GM23338 (cell line): ENCODE data around the gene CCDC179. TPM values are rescaled to one million over a fixed set of nuclear protein-coding genes. Genes with fewer than 3 reads are reported as not detected.

Source experiments
- ATAC-seq: fragments of 200-7000 bp; cut with Tn5 transposase; 3 replicates; pipeline ENCODE4 v1.9.1; 2020
- DNase-seq: peaks from one replicate; pipeline ENCODE4 v3.0.0-alpha.2; 2015; ENCODE audit warnings: low spot score
- H2AFZ ChIP-seq: fragments of 200-600 bp; sonication (generic); 2 replicates; pipeline ENCODE4 v1.8.0; 2016; ENCODE audit warnings: antibody characterized with exemption, mild to moderate bottlenecking, moderate library complexity
- H3F3A ChIP-seq: fragments of 200-600 bp; sonication (generic); replicated peaks from 2 replicates; pipeline ENCODE4 v1.8.0; 2017; ENCODE audit warnings: antibody characterized with exemption, mixed run types, low read depth
- H3K27ac ChIP-seq: fragments of 200-600 bp; sonication (generic); 2 replicates; pipeline ENCODE4 v1.6.1; 2016; ENCODE audit warnings: low read depth
- H3K27me3 ChIP-seq: fragments of 200-600 bp; sonication (generic); 2 replicates; pipeline ENCODE4 v1.8.0; 2016; ENCODE audit warnings: mild to moderate bottlenecking, mixed run types, moderate library complexity; ENCODE audit not compliant: insufficient read depth
- H3K36me3 ChIP-seq: fragments of 200-600 bp; sonication (generic); 2 replicates; pipeline ENCODE4 v1.8.0; 2016; ENCODE audit warnings: mild to moderate bottlenecking; ENCODE audit not compliant: insufficient read depth
- H3K4me1 ChIP-seq: fragments of 200-600 bp; sonication (generic); 2 replicates; pipeline ENCODE4 v1.8.0; 2016; ENCODE audit warnings: mild to moderate bottlenecking, moderate library complexity; ENCODE audit not compliant: insufficient read depth
- H3K4me2 ChIP-seq: fragments of 200-600 bp; sonication (generic); 2 replicates; pipeline ENCODE4 v1.7.1; 2017; ENCODE audit warnings: mixed run types
- H3K4me3 ChIP-seq: fragments of 200-600 bp; sonication (generic); 2 replicates; pipeline ENCODE4 v1.6.1; 2016; ENCODE audit warnings: mixed run types
- H3K79me2 ChIP-seq: fragments of 200-600 bp; sonication (generic); replicated peaks from 2 replicates; pipeline ENCODE4 v1.8.0; 2017; ENCODE audit warnings: mild to moderate bottlenecking; ENCODE audit not compliant: insufficient read depth
- H3K9me2 ChIP-seq: fragments of 200-600 bp; sonication (generic); 2 replicates; pipeline ENCODE4 v1.8.0; 2017; ENCODE audit not compliant: insufficient read depth
- H4K20me1 ChIP-seq: fragments of 200-600 bp; sonication (generic); replicated peaks from 2 replicates; pipeline ENCODE4 v1.8.0; 2017; ENCODE audit warnings: mild to moderate bottlenecking; ENCODE audit not compliant: insufficient read depth
- H3K27ac Mint-ChIP-seq: 2 replicates; pipeline ENCODE4 v1.8.0; 2020; ENCODE audit warnings: inconsistent platforms, mild to moderate bottlenecking, moderate library complexity, mixed read lengths
- H3K27me3 Mint-ChIP-seq: 3 replicates; pipeline ENCODE4 v1.8.0; 2022; ENCODE audit warnings: low read depth, mild to moderate bottlenecking, moderate library complexity, mixed read lengths, inconsistent platforms; ENCODE audit not compliant: insufficient read depth, poor library complexity
- H3K36me3 Mint-ChIP-seq: 3 replicates; pipeline ENCODE4 v1.8.0; 2021; ENCODE audit warnings: low read depth, mild to moderate bottlenecking, inconsistent platforms, moderate library complexity, mixed read lengths
- H3K4me1 Mint-ChIP-seq: 3 replicates; pipeline ENCODE4 v1.8.0; 2020; ENCODE audit warnings: mild to moderate bottlenecking, inconsistent platforms, mixed read lengths
- H3K4me3 Mint-ChIP-seq: 3 replicates; pipeline ENCODE4 v1.8.0; 2021; ENCODE audit warnings: moderate library complexity, mild to moderate bottlenecking, inconsistent platforms, mixed read lengths
- H3K9me3 Mint-ChIP-seq: 3 replicates; pipeline ENCODE4 v1.8.0; 2020; ENCODE audit warnings: moderate library complexity, mild to moderate bottlenecking, inconsistent platforms, mixed read lengths
- CREB1 ChIP-seq: fragments of 250-450 bp; sonication (Bioruptor Pico); IDR thresholded peaks from 2 replicates; pipeline ENCODE4 v1.5.0; 2020; ENCODE audit warnings: low read depth, mild to moderate bottlenecking, moderate library complexity
- CTCF ChIP-seq, 2 experiments: fragments of 200-600 bp in 1 of 2; sonication (generic) in 1 of 2; conservative IDR thresholded peaks; 2 replicates each; pipeline versions ENCODE4 v1.5.1 to v1.6.1; 2016 to 2017; ENCODE audit warnings: antibody characterized with exemption in 2 of 2, low read depth in 2 of 2, mild to moderate bottlenecking in 2 of 2, moderate library complexity in 1 of 2
- ETS1 ChIP-seq: IDR thresholded peaks from 2 replicates; pipeline ENCODE4 v1.6.1; 2016; ENCODE audit warnings: antibody characterized with exemption
- EZH2 ChIP-seq: fragments of 200-600 bp; sonication (generic); IDR thresholded peaks from one replicate; pipeline ENCODE4 v1.8.0; 2017; ENCODE audit warnings: antibody characterized with exemption, mild to moderate bottlenecking, low read depth; ENCODE audit not compliant: unreplicated experiment
- JUNB ChIP-seq: IDR thresholded peaks from one replicate; pipeline ENCODE4 v1.6.1; 2016; ENCODE audit warnings: antibody characterized with exemption; ENCODE audit not compliant: unreplicated experiment
- NANOG ChIP-seq: IDR thresholded peaks from 2 replicates; pipeline ENCODE4 v1.6.1; 2016; ENCODE audit warnings: antibody characterized with exemption, borderline replicate concordance
- POLR2AphosphoS5 ChIP-seq: IDR thresholded peaks from 2 replicates; pipeline ENCODE4 v1.6.1; 2016; ENCODE audit warnings: antibody characterized with exemption, low read depth
- REST ChIP-seq: IDR thresholded peaks from one replicate; pipeline ENCODE4 v1.6.1; 2018; ENCODE audit warnings: antibody characterized with exemption; ENCODE audit not compliant: unreplicated experiment
- ZNF331 ChIP-seq: fragments of 250-450 bp; sonication (Bioruptor Pico); IDR thresholded peaks from 2 replicates; pipeline ENCODE4 v1.5.0; 2020; ENCODE audit warnings: low read depth, mild to moderate bottlenecking, moderate library complexity
- polyA plus RNA-seq: library from polyadenylated mRNA; unstranded; fragments of >200 nt; fragmentation: Nextera tagmentation; extraction: Ambion mirVana; gene quantifications from 2 replicates; pipeline ENCODE4 v1.2.1, GENCODE V29; 2016
- total RNA-seq: library from RNA; depleted of rRNA; stranded (reverse); fragments of >200 nt; shearing (Covaris generic); gene quantifications from 2 replicates; pipeline ENCODE4 v1.2.3, GENCODE V29; 2014

CCDC179 gene
- total and polyA plus RNA-seq, 2 experiments from 2014 or later, result not detected

GRCh38 chr11:22800482-22800881 is 59.8 kb downstream of the CCDC179 start:
- H3K4me1 Mint-ChIP-seq, result no peaks in the 10 kb centered on the region
- Histone ChIP-seq H3K4me3 (no peak overlapping the region), H3K4me2 (no peak overlapping the region), H3F3A (no peaks in the 10 kb centered on the region), H3K36me3 (no peaks in the 10 kb centered on the region), H3K79me2 (no peaks in the 10 kb centered on the region), H3K4me1 (no peaks in the 10 kb centered on the region), H3K27me3 (no peaks in the 10 kb centered on the region), H3K27ac (no peak overlapping the region), H4K20me1 (no peaks in the 10 kb centered on the region), H2AFZ (no peak overlapping the region), H3K9me2 (0 out of 2 replicates have a peak, but pooled peaks cover 4% of the 10 kb centered on the region)
- TF ChIP-seq CREB1 (CRISPR knock-in tag), result no peak
- no peak for TF ChIP-seq JUNB
- TF ChIP-seq ETS1, result no peak
- TF ChIP-seq ZNF331 (CRISPR knock-in tag), result no peak
- no peak for TF ChIP-seq EZH2
- TF ChIP-seq CTCF (conservative IDR thresholded peaks at IDR 0.05; ENCODE audit: low read depth in 2 of 2), result no peak
- TF ChIP-seq POLR2AphosphoS5, result no peak
- TF ChIP-seq NANOG, result no peak
- DNase-seq (no peak), ATAC-seq (no peak)
- H3K9me3 Mint-ChIP-seq, result no peaks in the 10 kb centered on the region
- H3K27me3 Mint-ChIP-seq, result no peaks in the 10 kb centered on the region
- no peak overlapping the region for H3K4me3 Mint-ChIP-seq
- no peaks in the 10 kb centered on the region for H3K36me3 Mint-ChIP-seq
- H3K27ac Mint-ChIP-seq, result no peak overlapping the region

GRCh38 chr11:22798901-22799300 is 61.4 kb downstream of the CCDC179 start:
- no peak for DNase-seq
- peaks cover 4% of the 10 kb centered on the region; the same call in 2 of the 3 replicates for H3K4me1 Mint-ChIP-seq
- Histone ChIP-seq H3K36me3 (no peaks in the 10 kb centered on the region), H2AFZ (no peak overlapping the region), H3K27me3 (no peaks in the 10 kb centered on the region), H4K20me1 (no peaks in the 10 kb centered on the region), H3F3A (no peaks in the 10 kb centered on the region), H3K79me2 (no peaks in the 10 kb centered on the region), H3K4me1 (no peaks in the 10 kb centered on the region), H3K9me2 (no peaks in the 10 kb centered on the region), H3K4me3 (no peak overlapping the region), H3K4me2 (no peak overlapping the region), H3K27ac (no peak overlapping the region)
- H3K27me3 Mint-ChIP-seq, result no peaks in the 10 kb centered on the region
- no peak for ATAC-seq
- no peak overlapping the region for H3K4me3 Mint-ChIP-seq
- no peak overlapping the region for H3K27ac Mint-ChIP-seq
- no peaks in the 10 kb centered on the region for H3K9me3 Mint-ChIP-seq
- H3K36me3 Mint-ChIP-seq, result no peaks in the 10 kb centered on the region
- no peak for TF ChIP-seq ZNF331 (CRISPR knock-in tag)
- TF ChIP-seq JUNB, result no peak
- TF ChIP-seq EZH2, result no peak
- TF ChIP-seq REST, result no peak
- no peak for TF ChIP-seq NANOG
- no peak for TF ChIP-seq ETS1
